Measurements from ENCODE around the gene CELA2A.
"Not testable (repeated sequence)": the region's sequence is repeated elsewhere in the genome, so short reads cannot be mapped to it uniquely, and the experiment has no call there.

The CELA2A gene

DNA sequence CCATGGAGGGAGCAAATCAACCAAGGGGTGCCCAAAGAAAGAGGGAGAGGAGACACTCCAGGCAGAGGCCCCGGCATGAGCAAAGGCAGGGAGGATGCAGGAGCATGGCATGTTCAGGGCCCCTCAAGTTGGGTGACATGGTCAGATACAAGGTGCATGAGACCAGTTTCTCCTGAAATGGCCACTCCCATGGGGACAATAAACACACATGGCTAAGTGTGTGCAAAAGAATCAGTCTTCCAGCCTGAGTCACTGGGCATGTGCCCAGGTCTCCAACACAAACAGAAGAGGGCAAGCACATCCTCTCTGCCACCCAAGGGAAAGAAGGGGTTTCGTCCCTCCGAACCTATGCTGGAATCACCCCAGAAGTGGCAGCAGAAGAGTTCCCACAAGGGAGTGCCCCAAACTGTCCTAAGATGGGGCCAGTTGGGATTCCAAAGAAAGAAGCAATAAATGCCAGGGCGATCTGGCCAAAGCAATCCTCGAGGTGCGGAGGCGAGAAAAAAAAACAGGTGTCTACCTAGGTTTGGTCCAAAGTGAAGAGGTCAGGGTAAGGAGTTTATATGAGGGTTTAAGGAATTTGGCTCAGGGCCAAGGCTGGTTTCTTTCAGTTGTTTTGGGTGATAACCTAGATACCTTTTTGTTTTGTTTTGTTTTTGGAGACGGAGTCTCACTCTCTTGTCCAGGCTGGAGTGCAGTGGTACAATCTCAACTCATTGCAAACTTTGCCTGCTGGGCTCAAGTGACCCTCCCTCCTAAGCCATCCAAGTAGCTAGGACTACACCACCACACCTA is 54.3 kb downstream of the CELA2A start:
- peak in 1 of 42 donors; percentile 33 for DNase-seq
- intact Hi-C loops (cut with DNase I), result no loop called here

GRCh38 chr1:15513192-15513591 is 56.7 kb downstream of the CELA2A start:
- peak in 5 of 42 donors; percentile 14 to 52 (median 31) for DNase-seq
- intact Hi-C loops (cut with DNase I), result no loop called here

DNA sequence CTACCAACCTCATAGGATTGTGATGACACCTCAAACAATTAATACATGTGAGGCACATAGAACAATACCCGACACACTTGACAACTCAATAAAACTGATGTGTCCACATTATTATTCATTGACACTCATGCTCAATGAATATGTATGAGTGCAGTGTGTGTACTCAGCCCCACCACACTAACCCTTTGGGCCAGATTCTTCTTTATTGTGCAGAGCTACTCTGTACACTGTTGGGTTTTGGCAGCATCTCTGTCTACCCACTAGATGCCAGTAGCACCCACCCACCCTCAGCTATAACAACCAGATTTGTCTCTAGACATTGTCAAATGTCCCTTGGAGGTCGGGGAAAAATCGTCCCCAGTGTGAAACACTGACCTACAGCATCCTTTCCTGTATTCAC is 57.4 kb downstream of the CELA2A start:
- intact Hi-C loops (cut with DNase I), result no loop called here
- DNase-seq, result peak in 1 of 42 donors; percentile 16

DNA sequence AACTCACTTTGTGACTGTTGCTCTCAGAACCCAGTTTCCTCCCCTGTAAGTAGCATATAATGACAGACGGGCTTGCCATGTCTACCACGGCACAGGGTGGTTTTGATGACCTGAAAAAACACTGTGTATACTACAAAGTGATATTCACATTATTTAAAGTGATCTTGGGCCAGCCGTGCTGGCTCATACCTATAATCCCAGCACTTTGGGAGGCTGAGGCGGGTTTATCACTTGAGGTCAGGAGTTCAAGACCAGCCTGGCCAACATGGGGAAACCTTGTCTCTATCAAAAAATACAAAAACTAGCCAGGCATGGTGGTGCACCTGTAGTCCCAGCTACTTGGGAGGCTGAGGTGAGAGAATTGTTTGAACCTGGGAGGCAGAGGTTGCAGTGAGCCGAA is 58.0 kb downstream of the CELA2A start:
- peak in 1 of 42 donors; percentile 4 for DNase-seq
- intact Hi-C loops (cut with DNase I), result not testable (repeated sequence)

DNA sequence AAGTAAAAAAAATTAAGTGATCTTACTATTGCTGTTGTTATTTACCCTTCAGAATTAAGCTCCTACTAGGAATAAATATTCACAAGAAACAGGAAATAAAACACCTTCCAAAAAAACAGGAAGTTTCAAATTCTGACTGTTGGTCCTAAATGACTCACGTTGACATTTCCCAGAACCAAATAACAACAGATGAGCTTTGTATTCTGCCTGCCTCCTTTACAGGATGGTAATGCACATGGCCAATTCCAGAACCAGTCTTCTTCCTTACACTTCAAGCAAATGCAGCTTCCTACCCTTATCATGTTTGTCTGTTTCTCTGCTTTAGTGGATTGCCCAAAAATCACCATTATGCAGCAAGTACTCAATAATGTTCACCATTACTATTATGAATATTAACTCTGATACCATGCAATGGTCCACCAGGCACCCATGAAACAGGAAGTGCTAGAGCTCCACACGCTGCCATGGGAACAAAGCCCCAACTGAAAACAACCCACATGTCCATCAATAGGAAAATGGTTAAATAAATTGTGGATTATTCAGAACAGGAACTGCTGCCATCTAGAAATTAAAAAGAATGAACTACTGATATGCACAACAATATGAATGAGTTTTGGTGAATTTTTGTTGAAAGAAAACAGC is 58.6 kb downstream of the CELA2A start:
- intact Hi-C loops (cut with DNase I), result no loop called here
- no peak for DNase-seq

- intact Hi-C loops (cut with DNase I), result no loop called here
- DNase-seq, result no peak
Measured at GRCh38 chr1:15519625-15520024, 63.1 kb downstream of the CELA2A start.

DNA sequence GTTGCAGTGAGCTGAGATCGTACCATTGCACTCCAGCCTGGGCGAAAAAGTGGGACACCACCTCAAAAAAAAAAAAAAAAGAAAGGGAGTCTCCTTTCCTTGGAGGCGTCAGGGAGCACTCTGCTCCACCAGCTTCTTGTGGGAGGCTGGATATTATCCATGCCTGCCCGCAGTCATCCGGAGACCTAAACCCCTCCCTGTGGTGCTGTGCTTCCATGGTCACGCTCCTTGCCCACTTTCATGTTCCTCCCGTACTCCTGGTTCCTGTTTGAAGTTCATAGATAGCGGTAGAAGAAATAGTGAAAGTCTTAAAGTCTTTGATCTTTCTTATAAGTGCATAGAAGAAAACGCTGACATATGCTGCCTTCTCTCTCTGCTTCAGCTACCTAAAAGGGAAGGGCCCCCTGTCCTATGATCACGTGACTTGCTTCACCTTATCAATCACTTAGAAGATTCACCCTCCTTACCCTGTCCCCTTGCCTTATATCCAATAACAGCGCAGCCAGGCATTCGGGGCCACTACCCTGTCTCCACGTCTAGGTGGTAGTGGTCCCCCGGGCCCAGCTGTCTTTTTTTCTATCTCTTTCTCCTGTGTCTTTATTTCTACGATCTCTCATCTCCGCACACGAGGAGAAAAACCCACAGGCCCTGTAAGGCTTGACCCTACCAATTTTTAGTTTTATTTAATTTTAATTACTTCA is 64.8 kb downstream of the CELA2A start:
- intact Hi-C loops (cut with DNase I); DNase-seq: not testable (repeated sequence)
